Glomerular endothelial cell (primary cell): ENCODE measurements around the gene NCCRP1. TPM values are rescaled to one million over a fixed set of nuclear protein-coding genes. Genes with fewer than 3 reads are reported as not detected.

Experiments
- DNase-seq: peaks from one replicate; pipeline ENCODE4 v3.0.0-alpha.2; 2011; ENCODE audit warnings: low read depth, low spot score; ENCODE audit errors: extremely low read depth
- total RNA-seq: library from RNA; depleted of rRNA; stranded (reverse); fragments of >200 nt; gene quantifications from 2 replicates; pipeline ENCODE4 v1.2.3, GENCODE V29; 2015

Gene NCCRP1
- total RNA-seq, 1 donor from 2014 or later, result not detected

- no peak for DNase-seq
These were observed 18.3 kb upstream of the NCCRP1 start for GRCh38 chr19:39178296-39179006.

GRCh38 chr19:39179754-39180153 lies 17.0 kb upstream of the NCCRP1 start:
- DNase-seq, result no peak

- DNase-seq, result no peak
These were observed 16.0 kb upstream of the NCCRP1 start for GRCh38 chr19:39180749-39181148.

- DNase-seq, result no peak
These were observed 15.1 kb upstream of the NCCRP1 start for GRCh38 chr19:39181500-39182173.

GRCh38 chr19:39182174-39182505 lies 14.6 kb upstream of the NCCRP1 start:
- DNase-seq, result no peak

- DNase-seq, result no peak
These were observed 13.7 kb upstream of the NCCRP1 start for GRCh38 chr19:39183104-39183503.

- DNase-seq, result no peak
These were observed 10.4 kb upstream of the NCCRP1 start for GRCh38 chr19:39186391-39186790.

- no peak for DNase-seq
These were observed 9.2 kb upstream of the NCCRP1 start for GRCh38 chr19:39187552-39187943.

- DNase-seq, result no peak
These were observed 7.8 kb upstream of the NCCRP1 start for GRCh38 chr19:39188960-39189359.

GRCh38 chr19:39190768-39191167 lies 6.0 kb upstream of the NCCRP1 start:
- DNase-seq, result no peak

- DNase-seq, result no peak
These were observed 3.9 kb upstream of the NCCRP1 start for GRCh38 chr19:39192846-39193245.

GRCh38 chr19:39193803-39194202 lies 3.0 kb upstream of the NCCRP1 start:
- no peak for DNase-seq

GRCh38 chr19:39194832-39195542 lies 1.8 kb upstream of the NCCRP1 start:
- no peak for DNase-seq

GRCh38 chr19:39195755-39196154 lies 1.0 kb upstream of the NCCRP1 start:
- DNase-seq, result no peak

- no peak for DNase-seq
These were observed 444 bp upstream of the NCCRP1 start for GRCh38 chr19:39196320-39196719.

- no peak for DNase-seq
These were observed 1.0 kb downstream of the NCCRP1 start for GRCh38 chr19:39197808-39198207.

- DNase-seq, result no peak
These were observed 2.3 kb downstream of the NCCRP1 start for GRCh38 chr19:39199025-39199424.

GRCh38 chr19:39200066-39200802 lies 3.5 kb downstream of the NCCRP1 start:
- no peak for DNase-seq

- no peak for DNase-seq
These were observed 4.0 kb downstream of the NCCRP1 start for GRCh38 chr19:39200803-39201115.

- no peak for DNase-seq
These were observed 6.2 kb downstream of the NCCRP1 start for GRCh38 chr19:39202998-39203355.
